HepG2 (cell line): ENCODE data around the gene CDNF. TPM values are rescaled to one million over a fixed set of nuclear protein-coding genes. Genes with fewer than 3 reads are reported as not detected.

Experiments
- FLYWCH1 ChIP-seq: sonication (generic); formaldehyde crosslinking; IDR thresholded peaks from 2 replicates; pipeline ENCODE4 v1.8.1; 2023; ENCODE audit warnings: mild to moderate bottlenecking, missing genetic modification reagents
- FOSL2 ChIP-seq: sonication (generic); formaldehyde crosslinking; IDR thresholded peaks from 2 replicates; pipeline ENCODE4 v1.4.0; 2020; ENCODE audit warnings: missing genetic modification reagents
- FOXP1 ChIP-seq, 2 experiments: fragments of 450-650 bp in 1 of 2; IDR thresholded peaks; 2 replicates each; pipeline ENCODE4 v1.6.1; 2017 to 2018; ENCODE audit warnings: antibody characterized with exemption in 1 of 2
- HNRNPK ChIP-seq: fragments of 200-400 bp; formaldehyde crosslinking; IDR thresholded peaks from 2 replicates; pipeline ENCODE4 v1.6.1; 2018; ENCODE audit warnings: low read length, low read depth, moderate library complexity, mild to moderate bottlenecking; ENCODE audit not compliant: poor library complexity, severe bottlenecking
- KDM3A ChIP-seq: IDR thresholded peaks from 2 replicates; pipeline ENCODE4 v1.6.1; 2018; ENCODE audit warnings: low read depth, missing compliant biosample characterization
- MAFF ChIP-seq: IDR thresholded peaks from 2 replicates; pipeline ENCODE4 v1.6.1; 2011; ENCODE audit warnings: low read depth, low read length, improper control_type of control experiment
- MIER2 ChIP-seq: IDR thresholded peaks from 2 replicates; pipeline ENCODE4 v1.6.1; 2016; ENCODE audit warnings: missing biosample characterization, missing genetic modification reagents
- NFE2L1 ChIP-seq: sonication (generic); formaldehyde crosslinking; IDR thresholded peaks from 2 replicates; pipeline ENCODE4 v1.4.0; 2020; ENCODE audit warnings: missing genetic modification reagents, mild to moderate bottlenecking, borderline replicate concordance
- NFIB ChIP-seq: sonication (generic); formaldehyde crosslinking; IDR thresholded peaks from 2 replicates; pipeline ENCODE4 v1.9.0; 2021; ENCODE audit warnings: missing genetic modification reagents, mild to moderate bottlenecking, borderline replicate concordance
- NFIC ChIP-seq: IDR thresholded peaks from 2 replicates; pipeline ENCODE4 v1.6.1; 2012; ENCODE audit warnings: mild to moderate bottlenecking, low read length, inconsistent platforms
- RORA ChIP-seq: sonication (generic); formaldehyde crosslinking; IDR thresholded peaks from 2 replicates; pipeline ENCODE4 v1.5.0; 2020; ENCODE audit warnings: mild to moderate bottlenecking, missing genetic modification reagents, moderate library complexity
- SAFB2 ChIP-seq: sonication (generic); formaldehyde crosslinking; IDR thresholded peaks from 2 replicates; pipeline ENCODE4 v1.5.1; 2020; ENCODE audit warnings: missing genetic modification reagents, low read depth, mild to moderate bottlenecking, borderline replicate concordance
- ZMAT3 ChIP-seq: sonication (generic); formaldehyde crosslinking; conservative IDR thresholded peaks from 2 replicates; pipeline ENCODE4 v1.7.0; 2021; ENCODE audit warnings: missing genetic modification reagents
- ZMYM4 ChIP-seq: sonication (generic); formaldehyde crosslinking; IDR thresholded peaks from 2 replicates; pipeline ENCODE4 v1.8.1; 2023; ENCODE audit warnings: mild to moderate bottlenecking, missing genetic modification reagents
- ZNF430 ChIP-seq: sonication (generic); formaldehyde crosslinking; IDR thresholded peaks from 2 replicates; pipeline ENCODE4 v1.9.0; 2021; ENCODE audit warnings: mild to moderate bottlenecking, missing genetic modification reagents
- ZNF558 ChIP-seq: sonication (generic); formaldehyde crosslinking; IDR thresholded peaks from 2 replicates; pipeline ENCODE4 v1.9.0; 2022; ENCODE audit warnings: mild to moderate bottlenecking, missing genetic modification reagents, borderline replicate concordance
- ZNF678 ChIP-seq: sonication (generic); formaldehyde crosslinking; IDR thresholded peaks from 2 replicates; pipeline ENCODE4 v1.4.0; 2020; ENCODE audit warnings: mild to moderate bottlenecking, missing genetic modification reagents
- ZNF883 ChIP-seq: sonication (generic); formaldehyde crosslinking; IDR thresholded peaks from 2 replicates; pipeline ENCODE4 v1.5.1; 2020; ENCODE audit warnings: mild to moderate bottlenecking, missing genetic modification reagents; ENCODE audit errors: not compliant biosample characterization
- polyA plus RNA-seq, 8 experiments: library from polyadenylated mRNA; depleted of rRNA in 3 of 8; stranded (reverse) in 7 of 8; unstranded in 1 of 8; fragments of >200 nt; fragmentation: Illumina TruSeq in 4 of 8; extraction: Trizol in 4 of 8; gene quantifications; 2 replicates each; pipeline versions ENCODE4 v1.2.1 to v1.2.3, GENCODE V29; 2011 to 2016; ENCODE audit warnings: low read depth in 4 of 8, missing spikeins in 1 of 8, mixed read lengths in 1 of 8; ENCODE audit not compliant: insufficient read depth in 1 of 8
- total RNA-seq, 5 experiments: library from RNA; depleted of rRNA; stranded (reverse); fragments of >200 nt; fragmentation: Illumina TruSeq; extraction: Trizol; gene quantifications; 2 replicates each; pipeline ENCODE4 v1.2.3, GENCODE V29; 2016; ENCODE audit warnings: low read depth in 1 of 5
- TF ChIP-seq, protein P1 (sequence below): sonication (generic); formaldehyde crosslinking; IDR thresholded peaks from 2 replicates; pipeline ENCODE4 v1.4.0; 2020; ENCODE audit warnings: mild to moderate bottlenecking, missing genetic modification reagents, borderline replicate concordance
- TF ChIP-seq, protein P2 (sequence below): sonication (generic); formaldehyde crosslinking; IDR thresholded peaks from 2 replicates; pipeline ENCODE4 v1.5.0; 2020; ENCODE audit warnings: mild to moderate bottlenecking, missing genetic modification reagents
- TF ChIP-seq, protein P3 (sequence below): sonication (generic); formaldehyde crosslinking; IDR thresholded peaks from 2 replicates; pipeline ENCODE4 v1.4.0; 2020; ENCODE audit warnings: missing genetic modification reagents

Gene CDNF
- total and polyA plus RNA-seq, 2 of the 13 experiments (the other 11 are each of a cell fraction or from before 2014, with no cell fraction given) = 0.29 to 0.33 TPM

DNA sequence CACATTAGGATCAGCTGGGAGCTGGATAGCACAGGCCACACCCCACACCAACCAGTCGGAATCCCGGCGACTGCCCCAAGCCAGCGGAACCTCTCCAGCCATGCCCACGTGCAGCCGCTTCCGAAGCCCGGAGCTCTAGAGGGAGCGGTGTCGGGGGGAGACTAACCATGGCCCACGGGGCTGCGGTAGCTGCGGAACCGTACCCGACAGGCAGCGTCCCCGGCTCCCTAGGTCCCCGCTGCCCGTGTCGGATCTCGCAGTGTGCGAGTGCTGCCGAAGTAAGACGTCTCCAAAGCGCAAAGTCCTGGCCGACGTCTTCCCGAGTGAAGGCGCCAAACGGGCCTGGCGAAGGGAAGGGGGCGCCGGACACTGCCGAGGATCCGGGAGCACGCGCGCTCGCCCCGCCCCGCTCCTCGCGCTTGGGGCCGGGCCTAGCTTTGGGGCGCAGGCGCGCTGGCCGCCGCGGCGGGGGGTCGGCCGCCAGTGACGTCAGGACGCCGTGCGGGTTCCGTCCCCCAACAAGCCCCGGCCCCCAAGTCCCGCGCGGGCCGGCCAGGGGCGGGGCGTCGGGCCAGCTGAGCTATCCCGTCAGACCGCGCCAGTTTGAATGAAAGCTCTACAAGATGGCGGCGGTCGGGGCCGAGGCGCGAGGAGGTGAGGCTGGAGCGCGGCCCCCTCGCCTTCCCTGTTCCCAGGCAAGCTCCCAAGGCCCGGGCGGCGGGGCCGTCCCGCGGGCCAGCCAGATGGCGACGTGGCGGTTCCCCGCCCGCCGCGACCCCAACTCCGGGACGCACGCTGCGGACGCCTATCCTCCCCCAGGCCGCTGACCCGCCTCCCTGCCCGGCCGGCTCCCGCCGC, 40.7 kb upstream of the CDNF start, which contains the start of gene SUV39H2 (continued):
- TF ChIP-seq, protein P1, sequence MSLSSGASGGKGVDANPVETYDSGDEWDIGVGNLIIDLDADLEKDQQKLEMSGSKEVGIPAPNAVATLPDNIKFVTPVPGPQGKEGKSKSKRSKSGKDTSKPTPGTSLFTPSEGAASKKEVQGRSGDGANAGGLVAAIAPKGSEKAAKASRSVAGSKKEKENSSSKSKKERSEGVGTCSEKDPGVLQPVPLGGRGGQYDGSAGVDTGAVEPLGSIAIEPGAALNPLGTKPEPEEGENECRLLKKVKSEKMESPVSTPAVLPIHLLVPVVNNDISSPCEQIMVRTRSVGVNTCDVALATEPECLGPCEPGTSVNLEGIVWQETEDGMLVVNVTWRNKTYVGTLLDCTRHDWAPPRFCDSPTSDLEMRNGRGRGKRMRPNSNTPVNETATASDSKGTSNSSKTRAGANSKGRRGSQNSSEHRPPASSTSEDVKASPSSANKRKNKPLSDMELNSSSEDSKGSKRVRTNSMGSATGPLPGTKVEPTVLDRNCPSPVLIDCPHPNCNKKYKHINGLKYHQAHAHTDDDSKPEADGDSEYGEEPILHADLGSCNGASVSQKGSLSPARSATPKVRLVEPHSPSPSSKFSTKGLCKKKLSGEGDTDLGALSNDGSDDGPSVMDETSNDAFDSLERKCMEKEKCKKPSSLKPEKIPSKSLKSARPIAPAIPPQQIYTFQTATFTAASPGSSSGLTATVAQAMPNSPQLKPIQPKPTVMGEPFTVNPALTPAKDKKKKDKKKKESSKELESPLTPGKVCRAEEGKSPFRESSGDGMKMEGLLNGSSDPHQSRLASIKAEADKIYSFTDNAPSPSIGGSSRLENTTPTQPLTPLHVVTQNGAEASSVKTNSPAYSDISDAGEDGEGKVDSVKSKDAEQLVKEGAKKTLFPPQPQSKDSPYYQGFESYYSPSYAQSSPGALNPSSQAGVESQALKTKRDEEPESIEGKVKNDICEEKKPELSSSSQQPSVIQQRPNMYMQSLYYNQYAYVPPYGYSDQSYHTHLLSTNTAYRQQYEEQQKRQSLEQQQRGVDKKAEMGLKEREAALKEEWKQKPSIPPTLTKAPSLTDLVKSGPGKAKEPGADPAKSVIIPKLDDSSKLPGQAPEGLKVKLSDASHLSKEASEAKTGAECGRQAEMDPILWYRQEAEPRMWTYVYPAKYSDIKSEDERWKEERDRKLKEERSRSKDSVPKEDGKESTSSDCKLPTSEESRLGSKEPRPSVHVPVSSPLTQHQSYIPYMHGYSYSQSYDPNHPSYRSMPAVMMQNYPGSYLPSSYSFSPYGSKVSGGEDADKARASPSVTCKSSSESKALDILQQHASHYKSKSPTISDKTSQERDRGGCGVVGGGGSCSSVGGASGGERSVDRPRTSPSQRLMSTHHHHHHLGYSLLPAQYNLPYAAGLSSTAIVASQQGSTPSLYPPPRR (CRISPR knock-in tag) = no peak; the same call in 1 of the 2 replicates
- TF ChIP-seq ZNF678 (CRISPR knock-in tag) = peak; percentile 62; the same call in 1 of the 2 replicates
- TF ChIP-seq, protein P2, sequence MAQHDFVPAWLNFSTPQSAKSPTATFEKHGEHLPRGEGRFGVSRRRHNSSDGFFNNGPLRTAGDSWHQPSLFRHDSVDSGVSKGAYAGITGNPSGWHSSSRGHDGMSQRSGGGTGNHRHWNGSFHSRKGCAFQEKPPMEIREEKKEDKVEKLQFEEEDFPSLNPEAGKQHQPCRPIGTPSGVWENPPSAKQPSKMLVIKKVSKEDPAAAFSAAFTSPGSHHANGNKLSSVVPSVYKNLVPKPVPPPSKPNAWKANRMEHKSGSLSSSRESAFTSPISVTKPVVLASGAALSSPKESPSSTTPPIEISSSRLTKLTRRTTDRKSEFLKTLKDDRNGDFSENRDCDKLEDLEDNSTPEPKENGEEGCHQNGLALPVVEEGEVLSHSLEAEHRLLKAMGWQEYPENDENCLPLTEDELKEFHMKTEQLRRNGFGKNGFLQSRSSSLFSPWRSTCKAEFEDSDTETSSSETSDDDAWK (CRISPR knock-in tag) = no peak
- no peak; the same call in 1 of the 2 replicates for TF ChIP-seq ZNF558 (CRISPR knock-in tag)
- TF ChIP-seq ZNF430 (CRISPR knock-in tag) = peak; percentile 69
- peak; percentile 67 for TF ChIP-seq HNRNPK
- TF ChIP-seq MAFF = no peak
- TF ChIP-seq FOXP1 (IDR thresholded peaks at IDR 0.05) = no peak
- no peak for TF ChIP-seq FOXP1 (CRISPR knock-in tag; IDR thresholded peaks at IDR 0.05)
- TF ChIP-seq RORA (CRISPR knock-in tag) = no peak
- no peak for TF ChIP-seq NFE2L1
- no peak for TF ChIP-seq FLYWCH1
- no peak for TF ChIP-seq NFIC
- TF ChIP-seq SAFB2 (CRISPR knock-in tag) = 0 out of 2 replicates have a peak, but pooled peaks have one; percentile 15
- TF ChIP-seq ZMYM4 (CRISPR knock-in tag) = peak; percentile 86
- TF ChIP-seq ZMAT3 (CRISPR knock-in tag) = no peak; the same call in 1 of the 2 replicates
- peak; percentile 92 for TF ChIP-seq ZNF883 (CRISPR knock-in tag)
- 0 out of 2 replicates have a peak, but pooled peaks have one; percentile 19 for TF ChIP-seq KDM3A (CRISPR knock-in tag)
- TF ChIP-seq NFIB (CRISPR knock-in tag) = no peak
- TF ChIP-seq, protein P3, sequence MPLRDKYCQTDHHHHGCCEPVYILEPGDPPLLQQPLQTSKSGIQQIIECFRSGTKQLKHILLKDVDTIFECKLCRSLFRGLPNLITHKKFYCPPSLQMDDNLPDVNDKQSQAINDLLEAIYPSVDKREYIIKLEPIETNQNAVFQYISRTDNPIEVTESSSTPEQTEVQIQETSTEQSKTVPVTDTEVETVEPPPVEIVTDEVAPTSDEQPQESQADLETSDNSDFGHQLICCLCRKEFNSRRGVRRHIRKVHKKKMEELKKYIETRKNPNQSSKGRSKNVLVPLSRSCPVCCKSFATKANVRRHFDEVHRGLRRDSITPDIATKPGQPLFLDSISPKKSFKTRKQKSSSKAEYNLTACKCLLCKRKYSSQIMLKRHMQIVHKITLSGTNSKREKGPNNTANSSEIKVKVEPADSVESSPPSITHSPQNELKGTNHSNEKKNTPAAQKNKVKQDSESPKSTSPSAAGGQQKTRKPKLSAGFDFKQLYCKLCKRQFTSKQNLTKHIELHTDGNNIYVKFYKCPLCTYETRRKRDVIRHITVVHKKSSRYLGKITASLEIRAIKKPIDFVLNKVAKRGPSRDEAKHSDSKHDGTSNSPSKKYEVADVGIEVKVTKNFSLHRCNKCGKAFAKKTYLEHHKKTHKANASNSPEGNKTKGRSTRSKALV (CRISPR knock-in tag) = peak; percentile 35; the same call in 1 of the 2 replicates
- TF ChIP-seq FOSL2 (CRISPR knock-in tag) = no peak
- TF ChIP-seq MIER2 (CRISPR knock-in tag) = peak; percentile 54; the same call in 1 of the 2 replicates
